Hematopoietic multipotent progenitor cell (in vitro differentiated cells): ENCODE results near the gene ORAI3. TPM values are rescaled to one million over a fixed set of nuclear protein-coding genes. Genes with fewer than 3 reads are reported as not detected.

Experiments used
- DNase-seq, 3 donors: peaks; one replicate each; pipeline ENCODE4 v3.0.0-alpha.2; 2011 to 2015; ENCODE audit warnings: low read depth in 2 of 3, low spot score in 2 of 3
- total RNA-seq: library from RNA; depleted of rRNA; stranded (reverse); fragments of >200 nt; gene quantifications from one replicate; pipeline ENCODE4 v1.2.3, GENCODE V29; 2012

The ORAI3 gene
- total RNA-seq, 1 donor = 142 TPM

DNA sequence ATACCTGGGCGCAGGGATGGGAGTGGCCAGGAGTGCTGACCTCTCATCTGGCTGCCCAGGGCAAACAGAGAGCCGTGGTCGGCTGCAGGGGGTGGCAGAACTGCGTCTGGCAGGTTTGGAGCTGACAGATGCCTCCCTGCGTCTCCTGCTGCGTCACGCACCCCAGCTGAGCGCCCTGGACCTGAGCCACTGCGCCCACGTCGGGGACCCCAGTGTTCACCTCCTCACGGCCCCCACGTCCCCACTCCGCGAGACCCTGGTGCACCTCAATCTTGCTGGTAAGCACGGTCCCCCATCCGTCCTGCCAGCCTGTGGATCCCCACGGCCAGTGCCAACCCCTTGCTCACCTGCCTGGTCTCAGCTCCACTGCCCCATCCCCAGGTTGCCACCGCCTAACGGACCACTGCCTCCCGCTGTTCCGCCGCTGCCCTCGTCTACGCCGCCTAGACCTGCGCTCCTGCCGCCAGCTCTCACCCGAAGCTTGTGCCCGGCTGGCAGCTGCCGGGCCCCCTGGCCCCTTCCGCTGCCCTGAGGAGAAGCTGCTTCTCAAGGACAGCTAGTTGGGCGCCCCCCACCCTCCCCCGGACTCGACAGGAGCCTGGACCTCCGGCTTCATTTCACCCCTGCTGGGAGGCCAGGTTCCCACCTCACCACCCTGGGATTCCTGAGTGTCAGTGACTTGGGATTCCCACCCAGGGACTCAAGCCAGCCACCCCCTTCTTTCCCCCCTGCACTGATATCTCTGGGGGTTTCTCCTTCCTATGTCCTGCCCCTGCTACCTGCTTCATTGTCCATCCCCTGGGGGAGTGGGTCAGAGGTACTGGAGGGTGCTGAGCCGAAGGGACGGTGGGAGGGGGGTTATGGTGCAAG is 2.0 kb upstream of the ORAI3 start:
- DNase-seq = no peak

DNA sequence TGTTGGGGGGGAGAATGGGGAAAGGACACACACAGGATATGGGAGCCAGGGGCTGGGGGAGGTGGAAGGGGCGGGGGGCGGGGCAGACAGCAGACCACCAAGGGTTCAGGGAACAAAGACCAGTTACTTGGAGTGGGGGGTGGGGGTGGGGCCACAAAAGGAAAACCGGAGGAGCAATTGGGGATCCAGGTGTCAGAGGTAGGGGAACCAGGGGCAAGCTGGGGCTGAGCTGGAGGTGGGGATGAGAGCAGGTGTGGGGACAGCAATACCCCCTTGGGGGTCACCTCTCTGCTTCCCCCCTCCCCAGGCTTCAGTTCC is 1.4 kb upstream of the ORAI3 start:
- DNase-seq = no peak

DNA sequence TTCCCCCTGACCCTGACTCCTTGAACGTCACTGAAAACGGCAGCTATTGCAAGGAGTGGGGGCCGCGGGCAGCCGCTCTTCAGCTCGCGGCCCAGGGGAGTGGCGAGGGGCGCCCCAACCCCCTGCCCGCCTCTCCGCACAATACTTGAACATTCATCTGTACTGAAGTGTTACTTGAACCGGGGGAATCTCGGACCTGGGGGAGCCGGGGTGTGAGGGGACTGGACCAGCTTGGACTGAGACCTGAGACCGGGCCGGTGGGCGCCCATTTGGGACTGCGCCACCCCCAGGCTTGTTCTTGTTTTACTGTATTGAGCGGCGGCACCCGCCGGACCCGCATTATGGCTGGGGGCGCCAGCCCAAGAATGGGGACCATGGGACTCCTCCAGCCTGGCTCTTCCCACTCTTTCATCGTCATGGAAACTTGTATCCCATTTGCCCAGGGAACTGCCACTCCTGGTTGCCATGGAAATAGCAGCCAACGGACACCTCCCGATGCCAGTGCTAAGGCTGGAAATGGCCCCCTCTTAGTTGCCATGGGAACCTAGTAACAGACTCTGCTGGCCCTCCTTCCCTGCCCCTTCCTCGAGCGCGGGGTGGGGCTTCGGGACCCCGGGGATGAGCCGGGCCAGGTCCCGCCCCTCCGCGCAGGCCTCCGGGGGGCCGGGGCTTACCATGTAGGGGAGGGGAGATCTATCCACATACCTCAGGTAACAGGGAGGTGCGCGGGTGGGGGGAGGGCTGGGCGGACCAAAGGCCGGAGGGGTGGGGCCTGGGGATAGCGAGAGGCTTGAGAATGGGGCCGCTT is 805 bp upstream of the ORAI3 start:
- peak in 2 of 3 donors; percentile 91 to 93 for DNase-seq

DNA sequence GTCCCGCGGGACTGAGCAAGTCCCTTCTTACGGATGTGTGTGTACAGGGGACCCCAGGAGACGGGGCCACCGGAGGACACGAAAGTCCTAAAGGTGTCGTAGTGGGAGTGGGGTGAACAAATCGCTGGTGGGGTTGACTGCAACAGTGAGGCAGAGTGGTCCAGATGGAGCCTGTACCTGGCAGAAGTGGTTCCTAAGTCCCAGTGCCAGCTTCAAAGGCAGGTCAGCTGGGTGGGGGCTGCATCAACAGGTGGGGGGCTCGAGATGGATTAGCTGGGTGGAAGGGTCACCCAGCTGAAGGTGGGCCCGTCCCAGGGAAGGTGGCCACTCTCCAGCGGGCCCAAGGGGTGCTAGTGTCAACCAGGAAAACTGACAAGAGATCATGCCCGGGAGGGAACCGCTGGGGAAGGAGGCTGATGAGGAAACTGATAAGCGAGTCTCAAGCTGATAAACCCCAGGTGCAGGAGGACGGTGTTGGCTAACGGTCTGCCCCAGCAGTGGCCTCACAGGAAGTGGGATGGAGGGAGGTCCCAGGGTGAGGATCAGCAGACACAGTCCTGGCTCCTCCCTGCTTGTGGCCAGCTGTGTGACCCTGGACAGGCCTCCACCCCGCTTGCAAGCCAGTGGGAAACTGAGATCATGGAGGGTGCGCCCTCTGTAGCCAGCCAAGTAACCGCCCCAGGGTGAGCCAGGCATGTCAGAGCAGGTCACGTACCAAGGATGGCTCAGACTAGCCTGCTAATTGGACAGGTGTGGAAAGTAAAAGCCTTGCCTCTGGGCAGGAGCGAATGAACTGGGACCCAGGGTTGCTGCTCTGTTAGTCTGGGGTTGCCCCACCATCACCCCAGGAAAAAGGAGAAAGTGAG is 1.0 kb downstream of the ORAI3 start:
- DNase-seq = peak in 2 of 3 donors; percentile 28 to 31

DNA sequence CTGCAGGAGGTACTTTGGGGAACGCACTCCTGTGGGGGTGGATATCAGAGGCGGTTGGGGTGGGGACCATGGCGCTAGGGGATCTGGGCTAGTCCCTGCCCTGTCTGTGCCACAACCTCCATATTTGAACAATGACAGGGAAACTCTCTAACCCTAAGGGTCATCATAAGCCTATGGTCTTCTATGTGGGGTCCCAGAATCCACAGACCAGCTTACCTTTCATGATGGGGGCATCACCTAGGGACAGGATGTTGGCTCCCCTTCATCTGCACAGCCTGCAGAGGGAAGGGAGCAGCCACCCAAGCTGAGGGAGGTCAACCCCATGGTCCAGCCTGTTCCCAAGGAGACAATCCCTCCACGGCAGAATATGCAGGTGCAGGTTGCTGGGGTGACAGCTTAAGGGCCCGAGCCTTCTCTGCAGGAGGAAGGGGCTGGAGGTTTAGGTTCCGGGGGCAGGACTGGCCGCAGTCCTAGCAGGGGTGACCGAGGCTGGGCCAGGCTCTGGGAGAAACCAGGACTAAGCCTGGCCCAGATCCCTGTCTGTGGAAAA is 1.7 kb downstream of the ORAI3 start:
- no peak for DNase-seq

DNA sequence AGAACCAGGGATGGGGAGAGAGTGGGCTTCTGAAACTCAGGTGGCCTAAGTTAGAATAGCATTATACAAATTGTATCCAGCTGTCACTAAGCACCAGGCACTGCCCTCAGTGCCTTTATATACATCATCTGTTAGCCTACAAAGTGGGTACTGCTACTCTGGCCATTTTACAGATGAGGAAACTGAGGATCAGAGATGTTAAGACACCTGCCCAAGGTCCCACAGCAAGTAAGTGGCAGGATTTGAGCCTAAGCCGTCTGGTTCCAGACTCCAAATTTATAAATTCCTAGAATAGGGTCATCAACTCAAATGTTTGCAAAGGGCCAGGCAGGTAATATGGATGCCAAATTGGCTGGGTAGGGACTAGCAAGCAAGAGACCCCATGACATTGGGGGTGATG is 2.3 kb downstream of the ORAI3 start:
- DNase-seq = no peak

DNA sequence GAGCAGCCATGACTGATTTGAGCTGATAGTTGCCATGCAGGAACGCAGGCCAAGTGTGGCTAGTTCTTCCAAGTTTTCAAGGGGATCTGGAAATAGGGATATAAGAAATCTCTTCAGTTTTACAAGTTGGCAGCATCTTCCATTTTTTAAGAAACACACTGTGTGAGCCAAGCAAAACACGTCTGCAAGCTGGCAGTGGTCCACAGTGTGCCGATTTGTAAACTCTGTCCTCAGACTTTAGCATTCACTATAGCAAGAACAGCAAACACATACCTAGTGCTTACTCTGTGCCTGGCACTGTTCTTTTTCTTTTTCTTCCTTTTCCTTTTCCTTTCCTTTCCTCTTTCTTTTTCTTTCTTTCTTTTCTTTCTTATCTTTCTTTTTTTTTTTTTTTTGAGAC is 2.9 kb downstream of the ORAI3 start:
- no peak for DNase-seq

DNA sequence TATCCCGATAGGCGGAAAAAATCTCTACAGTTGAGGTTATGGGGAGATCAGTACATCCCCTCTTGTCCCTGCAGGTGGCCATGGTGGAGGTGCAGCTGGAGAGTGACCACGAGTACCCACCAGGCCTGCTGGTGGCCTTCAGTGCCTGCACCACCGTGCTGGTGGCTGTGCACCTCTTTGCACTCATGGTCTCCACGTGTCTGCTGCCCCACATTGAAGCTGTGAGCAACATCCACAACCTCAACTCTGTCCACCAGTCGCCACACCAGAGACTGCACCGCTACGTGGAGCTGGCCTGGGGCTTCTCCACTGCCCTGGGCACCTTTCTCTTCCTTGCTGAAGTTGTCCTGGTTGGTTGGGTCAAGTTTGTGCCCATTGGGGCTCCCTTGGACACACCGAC is 4.2 kb downstream of the ORAI3 start:
- no peak for DNase-seq

DNA sequence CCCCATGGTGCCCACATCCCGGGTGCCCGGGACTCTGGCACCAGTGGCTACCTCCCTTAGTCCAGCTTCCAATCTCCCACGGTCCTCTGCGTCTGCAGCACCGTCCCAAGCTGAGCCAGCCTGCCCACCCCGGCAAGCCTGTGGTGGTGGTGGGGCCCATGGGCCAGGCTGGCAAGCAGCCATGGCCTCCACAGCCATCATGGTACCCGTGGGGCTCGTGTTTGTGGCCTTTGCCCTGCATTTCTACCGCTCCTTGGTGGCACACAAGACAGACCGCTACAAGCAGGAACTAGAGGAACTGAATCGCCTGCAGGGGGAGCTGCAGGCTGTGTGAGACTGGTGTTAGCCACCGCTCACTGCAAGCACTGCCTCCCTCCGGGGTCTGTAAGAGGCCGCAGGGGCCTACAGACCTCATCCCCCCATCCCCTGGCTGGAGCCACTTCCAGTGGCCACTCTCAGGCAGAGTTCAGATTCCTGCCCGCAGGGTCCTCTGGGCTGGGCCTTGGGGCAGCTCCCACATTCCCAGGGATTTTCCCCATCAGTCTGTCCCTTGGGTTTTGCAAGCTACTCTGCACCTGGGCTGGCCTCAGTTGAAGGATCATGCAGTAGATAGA is 4.8 kb downstream of the ORAI3 start:
- peak in 2 of 3 donors; percentile 83 to 87 for DNase-seq

DNA sequence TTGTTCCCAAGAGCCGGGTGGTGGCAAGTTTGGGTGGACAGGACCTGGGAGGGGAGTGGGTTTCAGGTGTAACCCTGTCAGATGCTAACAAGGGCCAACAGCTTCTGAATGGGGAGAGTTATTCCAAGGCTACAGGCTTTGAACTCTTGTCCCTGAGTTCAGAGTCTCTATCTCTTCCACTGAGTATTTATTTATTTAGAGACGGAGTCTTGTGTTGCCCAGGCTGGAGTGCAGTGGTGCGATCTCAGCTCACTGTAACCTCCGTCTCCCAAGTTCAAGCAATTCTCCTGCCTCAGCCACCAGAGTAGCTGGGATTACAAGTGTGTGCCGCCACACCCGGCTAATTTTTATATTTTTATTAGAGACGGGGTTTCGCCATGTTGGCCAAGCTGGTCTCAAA is 6.1 kb downstream of the ORAI3 start:
- no peak for DNase-seq

DNA sequence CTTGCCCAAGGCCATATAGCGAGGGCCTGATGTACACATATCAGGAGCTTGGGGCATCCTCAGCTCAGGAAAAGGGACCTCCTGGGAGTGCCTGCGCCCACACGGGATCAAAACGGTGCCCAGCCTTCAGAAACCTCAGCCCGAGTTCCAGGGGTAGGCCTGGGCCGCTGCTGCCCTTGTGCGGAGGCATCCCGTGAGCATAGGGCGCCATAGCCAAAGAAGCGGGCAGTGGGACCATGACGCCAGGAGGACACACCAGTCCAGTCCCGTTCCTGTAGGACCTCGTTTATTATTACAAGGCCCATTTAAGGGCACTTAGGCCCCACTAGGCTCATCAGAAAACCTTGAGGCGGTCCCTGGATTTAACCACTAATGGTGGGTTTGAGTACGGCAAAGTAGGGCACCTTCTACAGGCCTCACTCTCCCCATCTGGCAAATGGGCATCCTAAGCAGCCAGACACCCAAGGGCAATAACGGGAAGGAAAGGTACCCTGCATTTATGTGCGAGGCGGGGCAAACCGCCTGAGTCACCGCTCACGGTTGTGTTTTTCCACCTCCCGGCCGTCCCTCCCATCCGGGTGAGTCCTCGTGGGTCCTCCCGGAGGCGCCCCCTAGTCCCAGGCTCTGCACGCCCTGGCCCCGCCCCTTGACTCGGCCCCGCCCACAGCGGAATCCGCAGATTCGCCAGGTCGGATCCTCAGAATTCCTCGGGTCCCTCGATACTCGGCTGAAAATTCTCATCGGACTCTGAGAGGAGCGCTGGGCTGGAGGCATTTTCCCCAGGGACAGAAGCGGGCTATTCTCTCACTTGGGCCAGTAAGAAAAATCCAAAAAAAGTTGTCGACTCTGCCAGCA is 8.0 kb downstream of the ORAI3 start:
- peak; percentile 72 to 95 (median 95) for DNase-seq

DNA sequence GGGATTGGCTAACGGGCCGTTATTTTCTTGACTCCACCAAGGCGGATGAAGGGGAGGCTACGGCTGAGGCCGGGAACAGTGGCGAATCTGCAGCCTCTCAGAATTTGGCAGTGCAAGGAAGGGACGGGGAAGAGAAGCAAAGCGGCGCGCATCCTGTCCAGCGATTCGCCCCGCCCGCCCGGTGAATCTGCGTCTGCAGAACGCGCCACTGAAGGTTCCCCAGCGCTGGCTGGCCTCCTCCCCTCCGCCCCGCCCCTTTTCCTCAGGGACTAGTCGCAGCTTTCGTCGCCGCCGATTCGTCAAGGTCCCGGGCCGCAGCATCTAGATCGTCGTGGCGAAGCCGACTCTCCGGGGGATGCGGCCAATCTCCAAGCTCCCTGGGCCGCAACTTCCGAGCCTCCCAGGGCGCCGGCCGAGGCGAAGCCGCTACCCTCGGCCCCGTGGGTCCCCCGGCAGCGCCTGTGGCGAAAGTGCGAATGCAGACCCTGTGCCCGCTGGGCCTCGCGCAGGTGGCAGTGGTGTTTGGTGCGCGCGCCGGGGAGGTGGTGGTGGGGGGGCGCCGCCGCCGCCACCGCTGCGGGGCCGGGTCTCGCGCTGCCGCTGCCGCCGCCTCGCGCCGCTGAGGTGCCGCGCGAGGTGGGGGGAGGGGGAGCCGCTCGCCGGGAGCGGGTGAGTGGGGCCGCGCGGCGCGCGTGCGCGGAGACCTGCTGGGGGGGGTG is 8.7 kb downstream of the ORAI3 start, which contains the start of gene SETD1A:
TSS of gene SETD1A (plus strand) at position 299 of the 719 bp plus-strand sequence. CDS start 978 bp downstream, outside the sequence.
- DNase-seq = peak; percentile 95 to 98 (median 97)

DNA sequence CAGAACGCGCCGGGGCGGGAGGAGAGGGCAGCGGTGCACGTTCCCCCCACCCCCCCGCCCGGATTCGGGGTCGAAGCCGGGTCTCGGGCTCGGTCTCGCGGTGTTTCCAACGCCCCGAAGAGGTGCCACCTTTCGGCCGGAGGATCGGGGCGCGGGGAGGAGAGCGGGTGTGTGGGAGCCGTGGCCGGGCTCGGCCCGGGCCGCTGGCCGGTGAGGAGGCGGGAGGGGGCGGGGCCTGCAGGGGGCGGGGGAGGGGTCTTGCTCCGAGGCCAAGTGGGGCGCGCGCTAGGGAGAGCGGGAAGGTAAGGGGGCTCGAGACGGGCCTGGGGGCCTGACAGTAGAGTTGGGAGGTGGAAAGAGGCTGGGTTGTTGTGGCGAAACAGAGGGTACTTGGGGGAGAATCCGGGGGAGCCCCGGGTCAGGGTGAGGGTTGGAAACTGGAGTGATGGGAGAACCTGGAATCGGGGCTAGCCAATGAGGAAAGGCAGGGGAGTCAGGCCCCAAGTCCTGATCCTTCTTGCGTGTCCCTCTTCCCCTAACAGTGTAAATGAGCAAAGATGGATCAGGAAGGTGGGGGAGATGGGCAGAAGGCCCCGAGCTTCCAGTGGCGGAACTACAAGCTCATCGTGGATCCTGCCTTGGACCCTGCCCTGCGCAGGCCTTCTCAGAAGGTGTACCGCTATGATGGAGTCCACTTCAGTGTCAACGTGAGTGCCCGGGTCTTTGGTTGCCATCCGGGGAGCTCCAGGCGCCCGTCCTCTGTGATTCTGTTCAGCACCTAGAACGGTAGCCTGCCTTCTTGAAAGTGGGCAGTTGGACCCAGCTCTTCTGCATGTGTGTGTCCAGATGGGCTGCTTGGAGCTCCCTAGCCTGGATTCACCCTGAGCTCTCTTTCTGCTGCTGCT is 9.6 kb downstream of the ORAI3 start:
- peak in 2 of 3 donors; percentile 80 for DNase-seq

DNA sequence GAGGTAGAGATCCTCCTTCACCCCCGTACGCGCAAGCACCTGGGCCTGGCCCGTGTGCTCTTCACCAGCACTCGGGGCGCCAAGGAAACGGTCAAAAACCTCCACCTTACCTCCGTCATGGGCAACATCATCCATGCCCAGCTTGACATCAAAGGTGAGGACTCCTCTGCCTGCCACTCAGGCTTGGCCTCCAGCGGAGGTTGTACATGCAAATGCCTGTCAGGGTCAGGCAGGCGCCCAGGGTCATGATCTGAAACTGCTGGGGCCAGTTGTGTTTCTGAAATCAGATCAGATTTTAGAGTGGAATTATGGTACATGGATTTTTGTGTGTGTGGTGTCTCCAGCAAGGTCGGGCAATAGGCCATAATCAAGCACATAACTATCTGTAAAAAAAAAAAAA is 12.5 kb downstream of the ORAI3 start:
- DNase-seq = no peak

DNA sequence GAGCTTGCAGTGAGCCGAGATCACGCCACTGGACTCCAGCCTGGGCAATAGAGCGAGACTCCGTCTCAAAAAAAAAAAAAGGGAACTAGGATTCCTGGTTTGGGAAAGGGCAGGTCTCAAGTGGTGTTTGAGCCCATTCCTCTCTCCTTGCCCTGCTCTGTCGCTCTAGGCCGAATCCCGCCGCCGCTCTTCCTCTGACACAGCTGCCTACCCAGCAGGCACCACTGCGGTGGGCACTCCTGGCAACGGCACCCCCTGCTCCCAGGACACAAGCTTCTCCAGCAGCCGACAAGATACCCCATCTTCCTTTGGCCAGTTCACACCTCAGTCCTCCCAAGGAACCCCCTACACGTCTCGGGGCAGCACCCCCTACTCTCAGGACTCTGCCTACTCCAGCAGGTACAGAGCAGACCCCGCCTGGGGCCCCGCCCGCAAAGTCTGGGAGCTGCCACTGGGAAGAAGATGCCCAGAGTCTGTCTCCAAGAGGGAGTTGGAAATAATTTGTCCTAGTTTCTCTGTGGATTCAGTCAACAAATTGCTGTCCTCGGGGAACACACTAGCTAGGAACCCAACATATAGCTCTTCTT is 15.2 kb downstream of the ORAI3 start:
- no peak for DNase-seq

DNA sequence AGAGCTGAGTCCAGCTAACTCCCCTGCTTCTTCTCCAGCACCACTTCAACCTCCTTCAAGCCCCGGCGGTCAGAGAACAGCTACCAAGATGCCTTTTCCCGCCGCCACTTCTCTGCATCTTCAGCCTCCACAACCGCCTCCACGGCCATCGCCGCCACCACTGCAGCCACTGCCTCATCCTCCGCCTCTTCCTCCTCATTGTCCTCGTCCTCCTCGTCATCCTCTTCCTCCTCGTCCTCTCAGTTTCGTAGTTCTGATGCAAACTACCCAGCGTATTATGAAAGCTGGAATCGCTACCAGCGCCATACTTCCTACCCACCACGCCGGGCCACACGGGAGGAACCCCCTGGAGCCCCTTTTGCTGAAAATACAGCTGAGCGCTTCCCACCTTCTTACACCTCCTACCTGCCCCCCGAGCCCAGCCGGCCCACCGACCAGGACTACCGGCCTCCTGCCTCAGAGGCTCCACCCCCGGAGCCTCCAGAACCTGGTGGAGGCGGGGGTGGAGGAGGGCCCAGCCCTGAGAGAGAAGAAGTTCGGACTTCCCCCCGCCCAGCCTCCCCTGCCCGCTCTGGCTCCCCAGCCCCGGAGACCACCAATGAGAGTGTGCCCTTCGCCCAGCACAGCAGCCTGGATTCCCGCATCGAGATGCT is 15.8 kb downstream of the ORAI3 start:
- no peak for DNase-seq

DNA sequence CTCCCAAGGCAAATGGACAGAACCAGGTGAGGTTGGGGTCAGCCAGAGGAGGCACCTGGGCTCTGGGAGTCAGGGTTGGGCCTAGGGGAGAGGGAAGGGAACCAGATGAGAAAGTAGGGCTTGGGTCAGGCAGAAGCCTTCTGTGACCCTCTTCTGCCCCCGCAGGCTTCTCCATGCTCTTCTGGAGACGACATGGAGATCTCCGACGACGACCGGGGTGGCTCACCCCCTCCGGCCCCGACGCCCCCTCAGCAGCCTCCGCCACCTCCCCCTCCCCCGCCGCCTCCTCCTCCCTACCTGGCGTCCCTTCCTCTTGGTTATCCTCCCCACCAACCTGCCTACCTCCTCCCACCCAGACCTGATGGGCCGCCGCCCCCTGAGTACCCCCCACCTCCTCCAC is 16.6 kb downstream of the ORAI3 start:
- no peak for DNase-seq
